ENCODE results near the gene TCAIM. TPM values are rescaled to one million over a fixed set of nuclear protein-coding genes. Genes with fewer than 3 reads are reported as not detected.

The TCAIM gene
- total and polyA plus RNA-seq, 9 of the 15 experiments (the other 6 are each of a cell fraction or from before 2014, with no cell fraction given) = 19.7 to 53.3 (median 36.9) TPM

DNA sequence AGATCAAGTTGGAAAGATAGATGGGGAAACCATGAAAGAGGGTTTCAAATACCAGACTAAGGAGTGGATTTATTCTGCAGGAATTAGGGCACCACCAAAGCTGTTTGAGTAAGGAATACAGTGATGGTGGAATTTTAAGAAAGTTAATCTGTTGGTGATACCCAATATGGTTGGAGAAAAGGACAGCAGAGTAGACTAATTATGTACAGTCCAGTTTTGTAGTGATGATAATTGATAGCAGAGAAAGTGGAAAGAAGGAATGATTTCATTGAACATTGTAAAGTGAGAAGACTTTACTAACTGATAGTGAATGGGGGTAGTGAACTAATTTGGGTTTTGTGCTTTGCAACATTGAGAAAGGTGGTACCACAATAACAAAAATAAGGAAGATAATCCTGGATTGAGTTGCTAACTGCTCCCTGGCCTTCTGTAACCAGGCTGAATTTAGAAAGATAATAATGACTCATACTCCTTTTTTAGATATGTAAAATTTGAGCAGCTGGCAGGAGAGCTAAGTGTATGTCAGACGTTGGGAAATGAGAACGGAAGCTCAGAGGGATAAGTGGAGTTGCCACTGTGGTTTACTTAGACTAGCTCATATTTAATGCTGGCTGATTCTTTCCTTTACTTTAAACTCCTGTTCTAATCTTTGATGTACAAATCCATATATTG lies 16.9 kb downstream of the TCAIM start (continued):
- TF ChIP-seq ZFP1 (CRISPR knock-in tag; IDR thresholded peaks at IDR 0.05) (no peak), MEF2D (tag; conservative IDR thresholded peaks at IDR 0.05; ENCODE audit: low read depth) (peak; percentile 91), ZNF830 (CRISPR knock-in tag; IDR thresholded peaks at IDR 0.05) (no peak), BRD9 (IDR thresholded peaks at IDR 0.05; ENCODE audit: low read depth, partially characterized antibody) (peak; percentile 36), JUN (IDR thresholded peaks at IDR 0.05; ENCODE audit: borderline replicate concordance, low read depth, low read length) (peak; percentile 93), JUN (CRISPR knock-in tag; IDR thresholded peaks at IDR 0.05; ENCODE audit: borderline replicate concordance) (peak; percentile 51; the same call in 1 of the 2 replicates), XRCC3 (IDR thresholded peaks at IDR 0.05) (no peak), YY1 (IDR thresholded peaks at IDR 0.05; ENCODE audit: borderline replicate concordance in 1 of 3, control insufficient read depth in 1 of 3, extremely low read depth in 1 of 3, insufficient read depth in 3 of 3, insufficient read length in 1 of 3, insufficient replicate concordance in 2 of 3, low read depth in 1 of 3, low read length in 2 of 3) (no peak), HIVEP1 (CRISPR knock-in tag; IDR thresholded peaks at IDR 0.05) (no peak), NCOA6 (IDR thresholded peaks at IDR 0.05) (no peak), HMGN3 (IDR thresholded peaks at IDR 0.05; ENCODE audit: borderline replicate concordance, extremely low read depth, insufficient read length, low read depth, low read length) (no peak), RBBP5 (IDR thresholded peaks at IDR 0.05; ENCODE audit: borderline replicate concordance, insufficient read depth, low read length, poor library complexity, severe bottlenecking) (no peak), ZBTB7A (IDR thresholded peaks at IDR 0.05; ENCODE audit: borderline replicate concordance, control insufficient read depth, low read depth, low read length) (no peak), CREM (IDR thresholded peaks at IDR 0.05; ENCODE audit: low read depth) (no peak), HMG20B (CRISPR knock-in tag; IDR thresholded peaks at IDR 0.05) (no peak), SMAD3 (CRISPR knock-in tag; conservative IDR thresholded peaks at IDR 0.05) (no peak), DMBX1 (CRISPR knock-in tag; IDR thresholded peaks at IDR 0.05; ENCODE audit: borderline replicate concordance) (no peak)
- TF ChIP-seq, protein P1, sequence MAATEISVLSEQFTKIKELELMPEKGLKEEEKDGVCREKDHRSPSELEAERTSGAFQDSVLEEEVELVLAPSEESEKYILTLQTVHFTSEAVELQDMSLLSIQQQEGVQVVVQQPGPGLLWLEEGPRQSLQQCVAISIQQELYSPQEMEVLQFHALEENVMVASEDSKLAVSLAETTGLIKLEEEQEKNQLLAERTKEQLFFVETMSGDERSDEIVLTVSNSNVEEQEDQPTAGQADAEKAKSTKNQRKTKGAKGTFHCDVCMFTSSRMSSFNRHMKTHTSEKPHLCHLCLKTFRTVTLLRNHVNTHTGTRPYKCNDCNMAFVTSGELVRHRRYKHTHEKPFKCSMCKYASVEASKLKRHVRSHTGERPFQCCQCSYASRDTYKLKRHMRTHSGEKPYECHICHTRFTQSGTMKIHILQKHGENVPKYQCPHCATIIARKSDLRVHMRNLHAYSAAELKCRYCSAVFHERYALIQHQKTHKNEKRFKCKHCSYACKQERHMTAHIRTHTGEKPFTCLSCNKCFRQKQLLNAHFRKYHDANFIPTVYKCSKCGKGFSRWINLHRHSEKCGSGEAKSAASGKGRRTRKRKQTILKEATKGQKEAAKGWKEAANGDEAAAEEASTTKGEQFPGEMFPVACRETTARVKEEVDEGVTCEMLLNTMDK (IDR thresholded peaks at IDR 0.05; ENCODE audit: borderline replicate concordance, insufficient read depth, low read depth, low read length, poor library complexity, severe bottlenecking) = no peak
- TF ChIP-seq, protein P2, sequence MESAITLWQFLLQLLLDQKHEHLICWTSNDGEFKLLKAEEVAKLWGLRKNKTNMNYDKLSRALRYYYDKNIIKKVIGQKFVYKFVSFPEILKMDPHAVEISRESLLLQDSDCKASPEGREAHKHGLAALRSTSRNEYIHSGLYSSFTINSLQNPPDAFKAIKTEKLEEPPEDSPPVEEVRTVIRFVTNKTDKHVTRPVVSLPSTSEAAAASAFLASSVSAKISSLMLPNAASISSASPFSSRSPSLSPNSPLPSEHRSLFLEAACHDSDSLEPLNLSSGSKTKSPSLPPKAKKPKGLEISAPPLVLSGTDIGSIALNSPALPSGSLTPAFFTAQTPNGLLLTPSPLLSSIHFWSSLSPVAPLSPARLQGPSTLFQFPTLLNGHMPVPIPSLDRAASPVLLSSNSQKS (CRISPR knock-in tag; IDR thresholded peaks at IDR 0.05) = no peak
- TF ChIP-seq, protein P3, sequence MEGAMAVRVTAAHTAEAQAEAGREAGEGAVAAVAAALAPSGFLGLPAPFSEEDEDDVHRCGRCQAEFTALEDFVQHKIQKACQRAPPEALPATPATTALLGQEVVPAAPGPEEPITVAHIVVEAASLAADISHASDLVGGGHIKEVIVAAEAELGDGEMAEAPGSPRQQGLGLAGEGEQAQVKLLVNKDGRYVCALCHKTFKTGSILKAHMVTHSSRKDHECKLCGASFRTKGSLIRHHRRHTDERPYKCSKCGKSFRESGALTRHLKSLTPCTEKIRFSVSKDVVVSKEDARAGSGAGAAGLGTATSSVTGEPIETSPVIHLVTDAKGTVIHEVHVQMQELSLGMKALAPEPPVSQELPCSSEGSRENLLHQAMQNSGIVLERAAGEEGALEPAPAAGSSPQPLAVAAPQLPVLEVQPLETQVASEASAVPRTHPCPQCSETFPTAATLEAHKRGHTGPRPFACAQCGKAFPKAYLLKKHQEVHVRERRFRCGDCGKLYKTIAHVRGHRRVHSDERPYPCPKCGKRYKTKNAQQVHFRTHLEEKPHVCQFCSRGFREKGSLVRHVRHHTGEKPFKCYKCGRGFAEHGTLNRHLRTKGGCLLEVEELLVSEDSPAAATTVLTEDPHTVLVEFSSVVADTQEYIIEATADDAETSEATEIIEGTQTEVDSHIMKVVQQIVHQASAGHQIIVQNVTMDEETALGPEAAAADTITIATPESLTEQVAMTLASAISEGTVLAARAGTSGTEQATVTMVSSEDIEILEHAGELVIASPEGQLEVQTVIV (CRISPR knock-in tag; IDR thresholded peaks at IDR 0.05; ENCODE audit: borderline replicate concordance) = no peak

Measured in K562 (cell line).